Suprapubic skin (tissue), 4 donors: ENCODE data around the gene ZNF804B. TPM values are rescaled to one million over a fixed set of nuclear protein-coding genes. Genes with fewer than 3 reads are reported as not detected.

Experiments
- DNase-seq, 2 donors: peaks; one replicate each; pipeline ENCODE4 v3.0.0-alpha.2; 2019; ENCODE audit warnings: low spot score in 2 of 2
- H3K27ac ChIP-seq: fragments of 200-600 bp; sonication (generic); one replicate; pipeline ENCODE4 v1.5.1; 2019
- H3K27me3 ChIP-seq: fragments of 200-600 bp; sonication (generic); one replicate; pipeline ENCODE4 v1.5.1; 2019
- H3K36me3 ChIP-seq: fragments of 200-600 bp; sonication (generic); one replicate; pipeline ENCODE4 v1.5.1; 2019
- H3K4me1 ChIP-seq: fragments of 200-600 bp; sonication (generic); one replicate; pipeline ENCODE4 v1.5.1; 2019
- H3K4me3 ChIP-seq: fragments of 200-600 bp; sonication (generic); one replicate; pipeline ENCODE4 v1.5.1; 2019; ENCODE audit warnings: mild to moderate bottlenecking
- H3K9me3 ChIP-seq: fragments of 200-600 bp; sonication (generic); one replicate; pipeline ENCODE4 v1.5.1; 2019
- CTCF ChIP-seq, 2 donors: fragments of 200-600 bp in 1 of 2; fragments of 450-650 bp in 1 of 2; sonication (generic) in 1 of 2; IDR thresholded peaks; one replicate each; pipeline ENCODE4 v1.5.1; 2016 to 2019; ENCODE audit warnings: antibody characterized with exemption in 2 of 2, mild to moderate bottlenecking in 1 of 2, moderate library complexity in 1 of 2
- EP300 ChIP-seq: sonication (generic); formaldehyde crosslinking; IDR thresholded peaks from one replicate; pipeline ENCODE4 v1.6.1; 2017; ENCODE audit warnings: antibody characterized with exemption
- POLR2A ChIP-seq, 2 donors: fragments of 450-650 bp; IDR thresholded peaks; one replicate each; pipeline ENCODE4 v1.6.1; 2017; ENCODE audit warnings: antibody characterized with exemption in 2 of 2, mild to moderate bottlenecking in 2 of 2, moderate library complexity in 2 of 2
- POLR2AphosphoS5 ChIP-seq, 3 donors: sonication (generic); formaldehyde crosslinking; IDR thresholded peaks; one replicate each; pipeline ENCODE4 v1.6.1; 2017; ENCODE audit warnings: antibody characterized with exemption in 3 of 3
- WGBS: methylation state at CpG from one replicate; pipeline ENCODE4 v1.1.5; 2018; 5-methylcytosine and 5-hydroxymethylcytosine counted together
- total RNA-seq, 4 donors: library from RNA; depleted of rRNA; stranded (reverse); fragments of >200 nt; gene quantifications; one replicate each; pipeline ENCODE4 v1.1.0, GENCODE V29; 2016

The ZNF804B gene
- total RNA-seq, 4 donors from 2014 or later, result not detected

DNA sequence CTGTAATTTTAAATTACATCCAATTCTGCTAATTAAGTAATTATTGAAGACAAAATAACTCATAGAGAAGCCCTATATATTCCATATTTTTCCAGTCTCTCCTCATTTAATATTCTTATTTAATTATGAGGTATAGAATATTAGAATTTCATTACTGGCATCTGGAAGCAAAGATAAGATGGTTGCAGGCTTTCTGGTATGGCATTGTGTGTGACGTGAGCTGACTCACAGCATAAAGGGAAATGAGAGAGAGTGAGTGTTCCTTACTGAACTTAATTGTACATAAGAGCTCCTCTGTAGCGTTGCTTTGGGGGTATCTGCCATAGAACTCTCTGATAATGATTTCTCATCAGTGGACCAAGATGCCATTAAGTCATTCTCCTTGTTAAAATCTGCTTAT is 163.4 kb downstream of the ZNF804B start:
- no peak overlapping the region for H3K27ac ChIP-seq
- no peaks in the 10 kb centered on the region for H3K27me3 ChIP-seq
- no peak overlapping the region for H3K4me3 ChIP-seq
- no peaks in the 10 kb centered on the region for H3K36me3 ChIP-seq
- H3K4me1 ChIP-seq, result no peaks in the 10 kb centered on the region
- WGBS, result 63% methylated on average over 2 of the region's 2 CpGs
- TF ChIP-seq EP300, result no peak
- no peak for TF ChIP-seq POLR2AphosphoS5 (IDR thresholded peaks at IDR 0.05)
- no peak for TF ChIP-seq CTCF (IDR thresholded peaks at IDR 0.05)
- no peak for TF ChIP-seq POLR2A (IDR thresholded peaks at IDR 0.05)
- no peaks in the 10 kb centered on the region for H3K9me3 ChIP-seq
- no peak for DNase-seq

- no peak overlapping the region for H3K4me3 ChIP-seq
- no peaks in the 10 kb centered on the region for H3K9me3 ChIP-seq
- H3K27ac ChIP-seq, result no peak overlapping the region
- no peak for DNase-seq
- H3K36me3 ChIP-seq, result no peaks in the 10 kb centered on the region
- H3K27me3 ChIP-seq, result no peaks in the 10 kb centered on the region
- TF ChIP-seq EP300, result no peak
- no peak for TF ChIP-seq POLR2A (IDR thresholded peaks at IDR 0.05)
- no peak for TF ChIP-seq POLR2AphosphoS5 (IDR thresholded peaks at IDR 0.05)
- no peak for TF ChIP-seq CTCF (IDR thresholded peaks at IDR 0.05)
- H3K4me1 ChIP-seq, result peaks cover 5% of the 10 kb centered on the region
These were observed 168.8 kb downstream of the ZNF804B start for GRCh38 chr7:88928276-88928675.

GRCh38 chr7:88929719-88930118 is 170.2 kb downstream of the ZNF804B start:
- no peak overlapping the region for H3K4me3 ChIP-seq
- DNase-seq, result no peak
- H3K9me3 ChIP-seq, result no peaks in the 10 kb centered on the region
- H3K27ac ChIP-seq, result no peak overlapping the region
- H3K4me1 ChIP-seq, result peaks cover 5% of the 10 kb centered on the region
- no peaks in the 10 kb centered on the region for H3K36me3 ChIP-seq
- 82% methylated on average over 3 of the region's 3 CpGs for WGBS
- no peak for TF ChIP-seq EP300
- no peak for TF ChIP-seq CTCF (IDR thresholded peaks at IDR 0.05)
- no peak for TF ChIP-seq POLR2AphosphoS5 (IDR thresholded peaks at IDR 0.05)
- TF ChIP-seq POLR2A (IDR thresholded peaks at IDR 0.05), result no peak
- no peaks in the 10 kb centered on the region for H3K27me3 ChIP-seq

DNA sequence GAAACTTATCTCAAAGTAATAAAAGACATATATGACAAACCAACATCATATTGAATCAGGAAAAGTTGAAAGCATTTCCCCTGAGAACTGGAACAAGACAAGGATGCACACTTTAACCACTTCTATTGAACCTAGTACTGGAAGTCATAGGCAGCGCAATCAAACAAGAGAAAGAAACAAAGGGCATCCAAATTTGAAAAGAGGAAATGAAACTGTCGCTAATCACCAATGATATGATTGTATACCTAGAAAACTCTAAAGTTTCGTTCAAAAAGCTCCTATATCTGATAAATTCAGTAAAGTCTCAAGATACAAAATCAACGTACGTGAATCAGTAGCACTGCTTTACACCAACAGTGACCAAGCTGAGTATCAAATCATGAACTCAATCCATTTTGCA is 173.8 kb downstream of the ZNF804B start:
- no peaks in the 10 kb centered on the region for H3K36me3 ChIP-seq
- no peak overlapping the region for H3K27ac ChIP-seq
- no peak for TF ChIP-seq POLR2A (IDR thresholded peaks at IDR 0.05)
- no peak for TF ChIP-seq EP300
- TF ChIP-seq CTCF (IDR thresholded peaks at IDR 0.05), result no peak
- TF ChIP-seq POLR2AphosphoS5 (IDR thresholded peaks at IDR 0.05), result no peak
- H3K27me3 ChIP-seq, result no peaks in the 10 kb centered on the region
- no peak for DNase-seq
- peaks cover 4% of the 10 kb centered on the region for H3K4me1 ChIP-seq
- 92% methylated on average over 5 of the region's 5 CpGs for WGBS
- no peaks in the 10 kb centered on the region for H3K9me3 ChIP-seq
- no peak overlapping the region for H3K4me3 ChIP-seq

GRCh38 chr7:88942815-88943501 is 183.5 kb downstream of the ZNF804B start:
- Histone ChIP-seq H3K9me3 (no peaks in the 10 kb centered on the region), H3K27ac (no peak overlapping the region), H3K27me3 (no peaks in the 10 kb centered on the region), H3K4me1 (no peaks in the 10 kb centered on the region), H3K36me3 (no peaks in the 10 kb centered on the region), H3K4me3 (no peak overlapping the region)
- 67% methylated on average over 2 of the region's 2 CpGs for WGBS
- TF ChIP-seq POLR2AphosphoS5 (IDR thresholded peaks at IDR 0.05) (no peak), EP300 (no peak), CTCF (IDR thresholded peaks at IDR 0.05) (no peak)
- no peak for DNase-seq
